ENCODE results near the gene PIPOX.

Gene PIPOX

DNA sequence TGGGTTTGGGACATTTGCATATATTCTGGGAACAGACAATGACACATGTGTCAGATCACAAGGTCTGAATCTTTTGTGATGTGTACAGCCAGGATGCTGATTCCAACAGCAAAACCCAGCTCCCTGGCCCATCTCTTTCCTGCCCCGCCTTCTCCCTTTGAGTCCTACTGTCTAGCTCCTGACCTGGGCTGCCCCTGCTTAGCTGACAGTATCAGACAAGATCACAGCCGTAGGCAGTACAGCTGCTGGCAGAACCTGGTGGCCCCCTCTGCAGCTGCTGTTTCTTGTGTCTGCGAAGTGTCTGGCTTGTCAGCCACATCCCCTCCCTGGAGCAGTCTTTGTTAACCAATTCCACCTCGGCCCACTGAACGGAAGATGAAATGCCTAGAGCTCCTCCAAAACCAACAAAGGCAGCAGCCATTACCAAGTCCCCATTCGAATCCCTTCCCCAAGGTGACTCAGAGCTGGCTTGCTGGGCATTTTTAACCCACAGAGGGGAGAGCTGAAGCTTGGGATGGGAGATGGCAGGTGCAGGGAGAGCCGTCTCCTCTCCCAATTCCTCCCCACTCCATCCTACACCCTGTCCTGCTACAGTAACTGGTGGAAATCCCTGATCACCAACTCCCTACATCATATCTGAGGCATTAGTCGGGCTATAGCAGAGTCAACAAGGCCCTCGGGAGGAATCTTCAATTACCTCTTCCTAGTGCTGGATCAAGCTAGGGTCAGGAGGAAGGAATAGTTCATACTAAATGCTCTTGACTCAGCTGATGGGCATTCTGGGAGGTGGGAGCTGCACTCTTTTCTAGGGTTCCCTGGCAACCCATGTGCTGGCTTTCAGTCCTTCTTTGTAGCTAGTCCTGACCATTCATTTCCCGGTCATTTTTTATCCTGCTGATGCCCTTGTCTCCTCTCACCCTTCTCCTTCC is 5.8 kb downstream of the PIPOX start:
- DNase-seq = no peak

- no peak for DNase-seq
These were observed 6.7 kb downstream of the PIPOX start for GRCh38 chr17:29049541-29050145.

GRCh38 chr17:29050176-29050575 is 7.2 kb downstream of the PIPOX start:
- no peak for DNase-seq

DNA sequence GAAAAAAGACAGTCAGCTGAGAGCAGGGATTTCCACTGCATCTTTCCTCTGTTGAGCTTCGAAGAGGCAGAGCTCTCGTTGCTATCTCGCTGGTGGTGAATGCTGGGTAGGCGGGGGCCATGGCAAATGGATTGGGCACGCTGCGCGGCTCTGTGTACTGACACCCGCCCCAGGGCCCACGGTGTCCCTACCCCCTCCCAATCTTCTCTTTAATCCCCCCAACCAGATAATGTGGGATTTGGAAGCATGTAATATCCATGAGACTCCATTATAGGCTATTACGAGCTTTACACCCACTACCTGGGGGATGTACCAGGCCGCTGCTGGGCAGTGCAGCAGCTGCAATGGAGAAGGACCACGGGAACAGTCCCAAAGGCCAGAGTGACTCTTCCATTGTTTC is 8.3 kb downstream of the PIPOX start:
- no peak for DNase-seq

DNA sequence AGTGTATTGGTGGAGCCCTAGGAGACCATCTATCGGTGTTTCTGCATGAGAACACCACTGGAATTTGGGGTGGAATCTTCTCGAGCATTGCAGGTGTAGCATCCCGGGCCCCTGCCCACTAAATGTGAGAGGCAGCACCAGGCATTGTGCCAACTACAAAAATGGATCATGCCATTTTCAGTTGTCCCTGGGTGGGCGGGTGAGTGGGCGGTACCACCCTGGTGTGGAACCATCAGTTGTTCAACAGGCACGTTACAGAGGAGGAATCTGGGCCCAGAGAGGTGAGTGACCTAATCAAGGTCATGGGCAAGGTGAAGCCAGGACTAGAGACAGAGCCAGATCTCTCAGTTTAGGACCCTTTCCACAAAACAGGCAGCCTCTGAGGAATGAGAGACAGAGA is 8.8 kb downstream of the PIPOX start:
- DNase-seq = no peak

GRCh38 chr17:29054835-29055234 is 11.9 kb downstream of the PIPOX start:
- no peak for DNase-seq

DNA sequence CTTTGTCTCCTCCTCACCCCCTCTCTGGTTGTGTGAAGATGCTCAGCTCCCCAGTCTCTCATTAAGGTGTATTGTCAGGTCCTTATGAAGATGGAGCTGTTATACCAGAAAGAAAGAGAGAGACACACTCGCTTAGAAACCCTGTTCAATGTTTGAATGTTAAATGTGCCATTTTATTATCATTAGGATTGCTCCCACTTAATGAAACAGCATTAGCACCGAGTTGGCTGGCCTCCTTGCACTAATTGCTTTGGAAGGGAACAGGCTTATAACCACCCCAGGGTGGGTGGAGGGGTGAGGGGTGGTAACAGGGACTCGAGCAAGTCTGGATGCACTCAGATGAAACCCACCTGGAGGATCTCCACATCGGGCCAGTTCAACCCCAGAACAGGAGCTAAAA is 14.4 kb downstream of the PIPOX start:
- DNase-seq = no peak

GRCh38 chr17:29058391-29058790 is 15.4 kb downstream of the PIPOX start:
- no peak for DNase-seq

DNA sequence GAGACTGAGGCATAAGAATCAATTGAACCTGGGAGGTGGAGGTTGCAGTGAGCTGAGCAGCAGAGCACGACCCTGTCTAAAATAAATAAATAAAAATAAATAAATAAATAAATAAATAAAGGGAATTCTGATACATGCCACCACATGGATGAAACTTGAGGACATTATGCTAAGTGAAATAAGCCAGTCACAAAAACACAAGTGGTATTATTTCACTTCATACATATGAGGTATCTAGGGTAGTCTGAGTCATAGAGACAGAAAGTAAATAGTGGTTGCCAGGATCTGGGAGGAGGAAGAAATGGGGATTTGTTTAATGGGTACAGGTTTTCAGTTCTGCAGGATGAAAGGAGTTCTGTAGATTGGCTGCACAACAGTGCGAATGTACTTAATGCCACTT is 16.3 kb downstream of the PIPOX start:
- DNase-seq = no peak

GRCh38 chr17:29060475-29060874 is 17.5 kb downstream of the PIPOX start:
- DNase-seq = no peak

- no peak for DNase-seq
These were observed 18.1 kb downstream of the PIPOX start for GRCh38 chr17:29061036-29061435.

DNA sequence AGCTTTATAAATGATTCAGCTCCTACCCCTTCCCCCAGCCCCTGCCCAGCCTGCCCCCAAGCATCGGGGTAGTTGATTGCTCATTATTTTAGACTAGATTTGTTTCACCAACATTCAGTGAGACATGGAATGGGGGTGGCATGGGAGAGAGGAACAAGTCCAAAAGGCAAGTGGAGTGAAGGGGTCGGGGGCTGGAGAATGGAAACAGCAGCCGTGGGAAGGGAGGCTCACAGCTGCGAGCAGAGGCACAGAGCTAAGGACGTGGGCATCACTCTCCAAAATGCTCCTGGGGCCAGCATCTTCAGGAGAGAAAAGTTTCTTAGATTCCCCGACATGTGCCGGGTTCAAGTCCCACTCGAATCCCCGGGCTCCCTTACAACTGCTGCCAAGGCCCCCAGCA is 19.3 kb downstream of the PIPOX start:
- DNase-seq = no peak

DNA sequence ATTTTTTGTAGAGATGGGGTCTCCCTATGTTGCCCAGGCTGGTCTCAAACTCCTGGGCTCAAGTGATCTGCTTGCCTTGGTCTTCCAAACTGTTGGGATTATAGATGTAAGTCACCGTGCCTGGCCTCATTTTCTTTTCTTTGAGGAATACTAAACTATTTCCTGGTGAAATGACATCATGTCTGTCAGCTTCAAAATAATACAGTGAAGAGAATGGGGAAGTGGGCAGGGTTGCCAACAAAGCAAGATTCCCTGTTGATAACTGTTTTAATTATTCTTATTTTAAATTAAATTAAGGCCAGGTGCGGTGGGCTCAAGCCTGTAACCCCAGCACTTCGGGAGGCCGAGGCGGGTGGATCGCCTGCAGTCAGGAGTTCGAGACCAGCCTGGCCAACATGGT is 21.1 kb downstream of the PIPOX start:
- DNase-seq = no peak

DNA sequence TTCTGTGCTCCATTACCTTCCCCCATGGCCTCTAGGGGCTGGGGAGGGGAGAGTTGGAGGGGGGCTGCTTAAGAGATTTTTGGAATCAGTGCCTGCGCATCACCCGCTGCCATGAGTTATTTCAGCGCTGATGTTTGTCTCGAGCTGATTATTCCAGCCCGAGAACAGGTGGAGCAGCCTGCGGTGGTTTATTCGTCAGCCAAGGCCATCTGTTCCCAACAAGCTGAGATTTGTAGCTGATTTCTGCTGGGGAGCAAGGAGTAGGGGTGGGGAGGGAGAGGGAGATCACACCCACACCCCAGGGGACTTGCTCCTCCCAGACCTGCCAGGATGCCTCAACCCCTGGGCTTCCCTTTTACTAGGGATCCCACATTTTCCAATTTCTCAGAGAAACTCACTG is 23.1 kb downstream of the PIPOX start:
- DNase-seq = no peak

DNA sequence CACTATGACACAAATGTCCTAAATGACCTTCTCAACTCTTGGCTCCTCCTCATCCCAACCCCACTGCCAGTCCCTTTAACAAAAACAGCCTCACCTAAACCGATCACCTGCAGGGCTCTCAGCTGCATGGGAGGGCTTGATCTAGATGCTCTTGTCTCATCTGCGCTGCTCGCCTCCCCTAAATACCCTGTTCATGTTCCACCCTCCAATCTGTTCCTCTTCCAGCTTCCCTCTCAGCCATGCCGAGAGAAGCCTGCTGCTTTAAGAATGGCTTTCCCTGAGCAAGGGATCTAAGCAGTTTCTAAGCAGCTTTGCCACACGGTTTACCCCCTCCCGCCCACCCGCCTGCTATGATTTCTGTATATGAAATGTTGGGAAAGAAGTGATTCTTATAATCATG is 23.7 kb downstream of the PIPOX start:
- no peak for DNase-seq

DNA sequence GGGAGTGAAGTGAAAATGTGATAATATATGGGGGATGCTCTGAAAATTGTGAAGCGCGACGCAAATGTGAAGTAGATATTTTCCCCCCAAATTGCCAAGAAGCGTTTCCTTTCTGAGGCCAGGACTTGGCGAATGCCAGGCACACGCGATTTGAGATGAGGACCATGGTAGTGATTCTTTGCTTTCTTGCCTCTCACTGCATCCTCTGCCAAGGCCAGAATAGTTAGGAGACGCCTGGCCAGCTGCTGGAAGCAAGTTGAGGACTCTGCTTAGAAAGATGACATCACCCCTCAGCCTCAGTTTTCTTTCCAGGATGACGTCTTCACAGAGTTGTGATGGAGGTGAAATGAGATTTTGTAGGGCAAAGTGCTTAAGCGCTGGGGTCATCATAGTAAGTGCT is 25.9 kb downstream of the PIPOX start:
- DNase-seq = no peak

- DNase-seq = no peak
These were observed 26.6 kb downstream of the PIPOX start for GRCh38 chr17:29069526-29070041.

GRCh38 chr17:29070308-29070707 is 27.4 kb downstream of the PIPOX start:
- DNase-seq = no peak

GRCh38 chr17:29070781-29071180 is 27.8 kb downstream of the PIPOX start:
- no peak for DNase-seq

- DNase-seq = no peak
These were observed 28.4 kb downstream of the PIPOX start for GRCh38 chr17:29071303-29071702.

DNA sequence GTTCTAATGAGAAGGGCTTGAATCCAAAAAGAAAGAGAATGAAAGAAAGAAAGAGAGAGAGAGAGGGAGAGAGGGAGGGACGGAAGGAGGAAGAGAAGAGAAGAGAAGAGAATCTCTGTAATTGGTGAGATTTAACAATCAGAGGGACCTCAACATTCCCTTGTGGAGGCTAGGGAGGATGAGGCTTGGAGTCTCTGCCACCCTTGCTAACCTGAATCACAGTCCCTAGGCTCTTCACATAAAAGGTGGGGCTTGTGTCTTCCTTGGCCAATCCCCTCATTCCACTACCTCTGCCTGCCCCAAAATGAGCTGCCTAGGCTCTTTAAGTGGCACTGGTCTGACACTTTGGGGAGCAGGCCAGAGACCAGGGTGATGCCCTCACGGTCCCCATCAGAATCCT is 30.1 kb downstream of the PIPOX start:
- DNase-seq = no peak

DNA sequence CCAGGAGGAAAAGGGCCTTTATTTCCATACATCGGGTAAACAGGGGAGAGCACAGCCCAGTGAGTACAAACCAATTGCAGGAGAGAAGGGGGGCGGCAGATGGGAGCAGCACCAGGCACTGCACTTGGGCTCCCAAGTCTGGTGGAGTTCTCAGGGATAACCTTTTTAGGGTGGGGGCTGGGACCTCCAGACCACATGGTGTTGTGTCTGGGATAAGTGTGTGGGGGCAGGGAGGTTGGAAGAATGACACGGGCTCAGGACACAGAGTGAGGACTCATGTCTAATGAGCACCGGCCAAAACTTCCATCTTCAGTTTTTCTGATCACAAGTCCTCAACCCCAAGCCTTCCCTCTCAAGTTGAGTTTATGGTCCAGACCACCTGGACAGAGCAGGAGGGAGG is 30.6 kb downstream of the PIPOX start:
- no peak for DNase-seq

DNA sequence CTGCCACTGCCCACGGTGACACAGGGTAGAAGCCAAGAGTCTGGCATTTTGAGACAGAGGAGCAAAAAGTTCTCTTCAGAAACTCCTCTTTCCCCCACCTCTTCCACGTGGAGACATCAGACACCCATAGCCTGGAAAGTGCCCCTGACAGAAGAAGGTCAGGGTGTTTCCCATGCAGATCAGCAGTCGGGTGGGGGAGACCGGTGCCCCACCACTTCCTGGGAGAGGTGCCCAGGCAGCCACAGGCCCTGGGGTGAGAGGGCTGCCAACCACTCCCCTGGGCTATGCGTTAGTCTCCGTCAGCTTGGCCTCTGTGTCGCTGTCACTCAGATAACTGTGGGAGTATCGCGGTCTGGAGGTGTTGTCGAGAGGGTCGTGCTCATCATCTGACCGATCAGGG is 31.5 kb downstream of the PIPOX start:
- DNase-seq = no peak

GRCh38 chr17:29076087-29076486 is 33.1 kb downstream of the PIPOX start:
- DNase-seq = no peak
